H1 (cell line): ENCODE data around the gene ELL2. TPM values are rescaled to one million over a fixed set of nuclear protein-coding genes. Genes with fewer than 3 reads are reported as not detected.

Experiments
- BACH1 ChIP-seq: IDR thresholded peaks from 2 replicates; pipeline ENCODE4 v1.6.1; 2012; ENCODE audit warnings: low read length, improper control_type of control experiment
- KDM1A ChIP-seq: fragments of 200-600, 300-600 bp; sonication (generic); IDR thresholded peaks from 2 replicates; pipeline ENCODE4 v1.7.1; 2016; ENCODE audit warnings: mild to moderate bottlenecking, low read length, borderline replicate concordance
- NANOG ChIP-seq: IDR thresholded peaks from 2 replicates; pipeline ENCODE4 v1.6.1; 2011; ENCODE audit warnings: low read length, low read depth, mild to moderate bottlenecking, inconsistent platforms; ENCODE audit not compliant: insufficient read depth, poor library complexity, severe bottlenecking
- SAP30 ChIP-seq: fragments of 300-600 bp; sonication (generic); IDR thresholded peaks from 2 replicates; pipeline ENCODE4 v1.7.1; 2012; ENCODE audit warnings: low read length, moderate library complexity, mild to moderate bottlenecking, inconsistent platforms; ENCODE audit not compliant: insufficient read depth, insufficient replicate concordance
- SIN3A ChIP-seq, 2 experiments: IDR thresholded peaks in 1 of 2; conservative IDR thresholded peaks in 1 of 2; 2 replicates each; pipeline ENCODE4 v1.6.1; 2011 to 2012; ENCODE audit warnings: low read length in 2 of 2, improper control_type of control experiment in 1 of 2, low read depth in 1 of 2, mild to moderate bottlenecking in 1 of 2
- polyA plus RNA-seq, 7 experiments: library from polyadenylated mRNA; depleted of rRNA in 3 of 7; stranded (reverse) in 5 of 7; unstranded in 2 of 7; fragments of >200 nt in 5 of 7; fragments of 200-250 nt in 2 of 7; gene quantifications; 1 replicate in 5 of 7; 2 replicates in 1 of 7; 4 replicates in 1 of 7; pipeline versions ENCODE4 v1.2.1 to v1.2.3, GENCODE V29; 2011 to 2013; ENCODE audit warnings: missing spikeins in 2 of 7, mixed read lengths in 2 of 7
- total RNA-seq: library from RNA; stranded (reverse); fragmentation: NEBNext Ultra II Directional; extraction: Animal tissue kit (Norgen Biotek cat#: 25700); gene quantifications from 2 replicates; pipeline ENCODE4 v1.2.1, GENCODE V29; 2021
- TF ChIP-seq, protein P1 (sequence below): fragments of 300-600 bp; sonication (generic); IDR thresholded peaks from 2 replicates; pipeline ENCODE4 v1.7.1; 2012; ENCODE audit warnings: low read length, moderate library complexity, mild to moderate bottlenecking, inconsistent platforms; ENCODE audit not compliant: insufficient replicate concordance

The ELL2 gene
- total and polyA plus RNA-seq, 2 of the 8 experiments (the other 6 are each of a cell fraction or from before 2014, with no cell fraction given) = 6.3 to 29.4 TPM

DNA sequence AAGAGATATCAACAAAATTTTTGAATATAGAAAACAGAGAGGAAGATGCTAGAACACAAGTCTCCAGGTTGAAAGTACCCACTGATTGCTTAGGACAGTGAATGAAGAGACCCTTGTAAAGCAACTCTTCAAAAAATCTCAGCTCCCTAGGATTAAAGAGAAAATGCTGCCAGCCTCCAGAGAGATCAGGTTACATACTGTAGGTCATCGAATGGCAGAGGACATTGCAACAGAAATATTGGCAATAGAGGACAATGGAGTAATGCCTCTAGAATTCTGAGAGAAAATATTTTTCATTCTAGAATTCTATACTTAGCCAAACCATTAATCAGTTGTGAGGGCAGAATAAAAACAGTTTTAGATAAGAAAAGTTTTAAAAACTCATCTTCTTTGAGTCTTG, 43.1 kb upstream of the ELL2 start (continued):
- TF ChIP-seq, protein P1, sequence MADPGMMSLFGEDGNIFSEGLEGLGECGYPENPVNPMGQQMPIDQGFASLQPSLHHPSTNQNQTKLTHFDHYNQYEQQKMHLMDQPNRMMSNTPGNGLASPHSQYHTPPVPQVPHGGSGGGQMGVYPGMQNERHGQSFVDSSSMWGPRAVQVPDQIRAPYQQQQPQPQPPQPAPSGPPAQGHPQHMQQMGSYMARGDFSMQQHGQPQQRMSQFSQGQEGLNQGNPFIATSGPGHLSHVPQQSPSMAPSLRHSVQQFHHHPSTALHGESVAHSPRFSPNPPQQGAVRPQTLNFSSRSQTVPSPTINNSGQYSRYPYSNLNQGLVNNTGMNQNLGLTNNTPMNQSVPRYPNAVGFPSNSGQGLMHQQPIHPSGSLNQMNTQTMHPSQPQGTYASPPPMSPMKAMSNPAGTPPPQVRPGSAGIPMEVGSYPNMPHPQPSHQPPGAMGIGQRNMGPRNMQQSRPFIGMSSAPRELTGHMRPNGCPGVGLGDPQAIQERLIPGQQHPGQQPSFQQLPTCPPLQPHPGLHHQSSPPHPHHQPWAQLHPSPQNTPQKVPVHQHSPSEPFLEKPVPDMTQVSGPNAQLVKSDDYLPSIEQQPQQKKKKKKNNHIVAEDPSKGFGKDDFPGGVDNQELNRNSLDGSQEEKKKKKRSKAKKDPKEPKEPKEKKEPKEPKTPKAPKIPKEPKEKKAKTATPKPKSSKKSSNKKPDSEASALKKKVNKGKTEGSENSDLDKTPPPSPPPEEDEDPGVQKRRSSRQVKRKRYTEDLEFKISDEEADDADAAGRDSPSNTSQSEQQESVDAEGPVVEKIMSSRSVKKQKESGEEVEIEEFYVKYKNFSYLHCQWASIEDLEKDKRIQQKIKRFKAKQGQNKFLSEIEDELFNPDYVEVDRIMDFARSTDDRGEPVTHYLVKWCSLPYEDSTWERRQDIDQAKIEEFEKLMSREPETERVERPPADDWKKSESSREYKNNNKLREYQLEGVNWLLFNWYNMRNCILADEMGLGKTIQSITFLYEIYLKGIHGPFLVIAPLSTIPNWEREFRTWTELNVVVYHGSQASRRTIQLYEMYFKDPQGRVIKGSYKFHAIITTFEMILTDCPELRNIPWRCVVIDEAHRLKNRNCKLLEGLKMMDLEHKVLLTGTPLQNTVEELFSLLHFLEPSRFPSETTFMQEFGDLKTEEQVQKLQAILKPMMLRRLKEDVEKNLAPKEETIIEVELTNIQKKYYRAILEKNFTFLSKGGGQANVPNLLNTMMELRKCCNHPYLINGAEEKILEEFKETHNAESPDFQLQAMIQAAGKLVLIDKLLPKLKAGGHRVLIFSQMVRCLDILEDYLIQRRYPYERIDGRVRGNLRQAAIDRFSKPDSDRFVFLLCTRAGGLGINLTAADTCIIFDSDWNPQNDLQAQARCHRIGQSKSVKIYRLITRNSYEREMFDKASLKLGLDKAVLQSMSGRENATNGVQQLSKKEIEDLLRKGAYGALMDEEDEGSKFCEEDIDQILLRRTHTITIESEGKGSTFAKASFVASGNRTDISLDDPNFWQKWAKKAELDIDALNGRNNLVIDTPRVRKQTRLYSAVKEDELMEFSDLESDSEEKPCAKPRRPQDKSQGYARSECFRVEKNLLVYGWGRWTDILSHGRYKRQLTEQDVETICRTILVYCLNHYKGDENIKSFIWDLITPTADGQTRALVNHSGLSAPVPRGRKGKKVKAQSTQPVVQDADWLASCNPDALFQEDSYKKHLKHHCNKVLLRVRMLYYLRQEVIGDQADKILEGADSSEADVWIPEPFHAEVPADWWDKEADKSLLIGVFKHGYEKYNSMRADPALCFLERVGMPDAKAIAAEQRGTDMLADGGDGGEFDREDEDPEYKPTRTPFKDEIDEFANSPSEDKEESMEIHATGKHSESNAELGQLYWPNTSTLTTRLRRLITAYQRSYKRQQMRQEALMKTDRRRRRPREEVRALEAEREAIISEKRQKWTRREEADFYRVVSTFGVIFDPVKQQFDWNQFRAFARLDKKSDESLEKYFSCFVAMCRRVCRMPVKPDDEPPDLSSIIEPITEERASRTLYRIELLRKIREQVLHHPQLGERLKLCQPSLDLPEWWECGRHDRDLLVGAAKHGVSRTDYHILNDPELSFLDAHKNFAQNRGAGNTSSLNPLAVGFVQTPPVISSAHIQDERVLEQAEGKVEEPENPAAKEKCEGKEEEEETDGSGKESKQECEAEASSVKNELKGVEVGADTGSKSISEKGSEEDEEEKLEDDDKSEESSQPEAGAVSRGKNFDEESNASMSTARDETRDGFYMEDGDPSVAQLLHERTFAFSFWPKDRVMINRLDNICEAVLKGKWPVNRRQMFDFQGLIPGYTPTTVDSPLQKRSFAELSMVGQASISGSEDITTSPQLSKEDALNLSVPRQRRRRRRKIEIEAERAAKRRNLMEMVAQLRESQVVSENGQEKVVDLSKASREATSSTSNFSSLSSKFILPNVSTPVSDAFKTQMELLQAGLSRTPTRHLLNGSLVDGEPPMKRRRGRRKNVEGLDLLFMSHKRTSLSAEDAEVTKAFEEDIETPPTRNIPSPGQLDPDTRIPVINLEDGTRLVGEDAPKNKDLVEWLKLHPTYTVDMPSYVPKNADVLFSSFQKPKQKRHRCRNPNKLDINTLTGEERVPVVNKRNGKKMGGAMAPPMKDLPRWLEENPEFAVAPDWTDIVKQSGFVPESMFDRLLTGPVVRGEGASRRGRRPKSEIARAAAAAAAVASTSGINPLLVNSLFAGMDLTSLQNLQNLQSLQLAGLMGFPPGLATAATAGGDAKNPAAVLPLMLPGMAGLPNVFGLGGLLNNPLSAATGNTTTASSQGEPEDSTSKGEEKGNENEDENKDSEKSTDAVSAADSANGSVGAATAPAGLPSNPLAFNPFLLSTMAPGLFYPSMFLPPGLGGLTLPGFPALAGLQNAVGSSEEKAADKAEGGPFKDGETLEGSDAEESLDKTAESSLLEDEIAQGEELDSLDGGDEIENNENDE = no peak
- TF ChIP-seq BACH1 = no peak
- TF ChIP-seq SAP30 = no peak
- no peak for TF ChIP-seq SIN3A (conservative IDR thresholded peaks at IDR 0.05 in 1 of 2, IDR thresholded peaks at IDR 0.05 in 1 of 2; ENCODE audit: low read depth in 1 of 2, low read length in 2 of 2)
- TF ChIP-seq KDM1A = no peak
- no peak for TF ChIP-seq NANOG
